AG04450 (cell line): ENCODE results near the gene CRKL. TPM values are rescaled to one million over a fixed set of nuclear protein-coding genes. Genes with fewer than 3 reads are reported as not detected.
A peak's percentile ranks its signal among the peaks of the same experiment; 100 is the strongest.

Experiments used
- CTCF ChIA-PET: fragments of 300-600, 350-600 bp; formaldehyde crosslinking; extraction: SDS; loops from one replicate; lab custom pipeline; 2022; ENCODE audit warnings: antibody characterized with exemption, inconsistent platforms; lab: Charles Lee
- POLR2A ChIA-PET: fragments of 350-600 bp; formaldehyde crosslinking; extraction: SDS; loops from one replicate; lab custom pipeline; 2021; ENCODE audit warnings: antibody characterized with exemption, inconsistent platforms; lab: Yijun Ruan, JAX
- DNase-seq: peaks from one replicate; pipeline ENCODE4 v3.0.0-alpha.2; 2011; ENCODE audit warnings: low read depth, low spot score
- H3K27ac ChIP-seq: one replicate; pipeline ENCODE4 v1.5.1; 2012; ENCODE audit warnings: low read depth, low read length, control low read depth
- H3K27me3 ChIP-seq: one replicate; pipeline ENCODE4 v1.6.0; 2012; ENCODE audit warnings: low read length; ENCODE audit not compliant: control insufficient read depth, insufficient read depth
- H3K4me3 ChIP-seq: 2 replicates; pipeline ENCODE4 v1.5.1; 2011; ENCODE audit warnings: mild to moderate bottlenecking, low read depth, low read length, control low read depth
- H3K9me3 ChIP-seq: 2 replicates; pipeline ENCODE4 v1.5.1; 2012; ENCODE audit warnings: low read length; ENCODE audit not compliant: control insufficient read depth, insufficient read depth
- polyA plus RNA-seq: library from polyadenylated mRNA; depleted of rRNA; stranded (reverse); fragments of >200 nt; gene quantifications from 2 replicates; pipeline ENCODE4 v1.2.3, GENCODE V29; 2011
- TF ChIP-seq, protein P1 (sequence below): IDR thresholded peaks from 2 replicates; pipeline ENCODE4 v1.5.1; 2011; ENCODE audit warnings: low read depth, low read length, control low read depth, inconsistent platforms

The CRKL gene
- polyA plus RNA-seq, 1 experiment, result 24.1 TPM

- ChIA-PET POLR2A (interaction anchor here (0.7 kb wide), 1 partner anchor 24 kb away, joined by 4 read pairs; no protein-coding TSS in a partner anchor), CTCF (interaction anchor here (1.0 to 2.9 kb wide), 2 partner anchors 14 to 18 kb away, joined by 5 to 13 read pairs; partner anchors contain the start of gene CRKL)
- DNase-seq, result no peak
- Histone ChIP-seq H3K27ac (no peak overlapping the region), H3K9me3 (no peaks in the 10 kb centered on the region), H3K4me3 (no peak overlapping the region), H3K27me3 (no peaks in the 10 kb centered on the region)
- TF ChIP-seq, protein P1, sequence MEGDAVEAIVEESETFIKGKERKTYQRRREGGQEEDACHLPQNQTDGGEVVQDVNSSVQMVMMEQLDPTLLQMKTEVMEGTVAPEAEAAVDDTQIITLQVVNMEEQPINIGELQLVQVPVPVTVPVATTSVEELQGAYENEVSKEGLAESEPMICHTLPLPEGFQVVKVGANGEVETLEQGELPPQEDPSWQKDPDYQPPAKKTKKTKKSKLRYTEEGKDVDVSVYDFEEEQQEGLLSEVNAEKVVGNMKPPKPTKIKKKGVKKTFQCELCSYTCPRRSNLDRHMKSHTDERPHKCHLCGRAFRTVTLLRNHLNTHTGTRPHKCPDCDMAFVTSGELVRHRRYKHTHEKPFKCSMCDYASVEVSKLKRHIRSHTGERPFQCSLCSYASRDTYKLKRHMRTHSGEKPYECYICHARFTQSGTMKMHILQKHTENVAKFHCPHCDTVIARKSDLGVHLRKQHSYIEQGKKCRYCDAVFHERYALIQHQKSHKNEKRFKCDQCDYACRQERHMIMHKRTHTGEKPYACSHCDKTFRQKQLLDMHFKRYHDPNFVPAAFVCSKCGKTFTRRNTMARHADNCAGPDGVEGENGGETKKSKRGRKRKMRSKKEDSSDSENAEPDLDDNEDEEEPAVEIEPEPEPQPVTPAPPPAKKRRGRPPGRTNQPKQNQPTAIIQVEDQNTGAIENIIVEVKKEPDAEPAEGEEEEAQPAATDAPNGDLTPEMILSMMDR, result no peak
Measured at GRCh38 chr22:20903093-20903492, 14.1 kb upstream of the CRKL start.

DNA sequence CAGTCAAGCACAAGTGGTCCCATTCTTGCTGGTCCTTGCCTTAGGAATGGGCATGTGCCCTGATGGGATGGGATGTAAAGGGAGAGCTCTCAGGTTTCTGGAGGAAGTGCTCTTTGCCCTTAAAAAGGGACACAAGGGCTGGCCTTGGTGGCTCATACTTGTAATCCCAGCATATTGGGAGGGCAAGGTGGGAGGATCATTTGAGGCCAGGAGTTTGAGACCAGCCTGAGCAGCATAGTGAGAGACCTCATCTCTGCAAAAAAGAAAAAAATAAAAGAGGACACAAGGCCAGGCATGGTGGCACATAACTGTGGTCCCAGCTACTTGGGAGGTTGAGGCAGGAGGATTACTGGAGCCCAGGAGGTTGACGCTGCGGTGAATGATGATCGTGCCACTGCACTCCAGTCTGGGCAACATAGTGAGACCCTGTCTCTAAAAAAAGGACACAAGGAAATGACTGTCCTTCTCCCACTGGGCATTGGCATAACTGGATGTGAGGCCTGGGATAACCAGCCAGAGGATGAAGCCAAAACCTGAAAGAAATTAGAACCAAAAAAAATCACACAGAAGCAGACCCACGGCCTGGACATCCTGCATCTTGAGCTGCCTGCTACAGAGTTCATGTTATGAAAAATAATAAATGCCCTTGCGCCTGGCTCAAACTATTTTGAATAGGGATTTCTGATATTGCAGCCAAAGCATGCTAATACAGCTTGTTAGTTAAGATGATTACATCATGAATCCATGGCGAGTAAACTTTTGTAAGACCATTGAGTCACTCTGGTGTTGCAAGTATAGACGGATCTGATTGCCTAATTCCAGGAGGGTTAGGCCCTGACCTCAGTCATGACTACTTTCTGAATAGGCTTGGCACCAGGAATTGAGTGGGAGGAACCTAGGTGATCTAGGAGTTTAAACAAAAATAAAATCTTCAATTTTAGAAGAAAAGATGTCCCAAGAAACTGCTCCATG lies 12.9 kb upstream of the CRKL start:
- peak overlapping the region; percentile 69 for H3K27ac ChIP-seq

DNA sequence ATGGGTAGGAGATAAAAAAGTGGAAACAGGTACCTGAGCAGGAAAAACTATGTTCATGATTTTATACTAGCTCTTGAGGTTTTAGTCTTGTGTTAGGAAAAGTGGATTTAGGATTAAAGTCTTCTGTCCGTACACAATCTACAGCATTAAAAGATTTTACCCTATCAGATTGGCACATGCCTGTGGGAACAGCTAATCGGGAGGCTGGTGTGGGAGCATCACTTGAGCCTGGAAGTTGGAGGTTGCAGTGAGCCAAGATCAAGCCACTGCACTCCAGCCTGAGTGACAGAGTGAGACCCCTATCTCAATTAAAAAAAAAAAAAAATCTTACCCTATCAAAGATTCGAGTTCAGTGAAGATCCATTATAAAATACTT lies 12.2 kb upstream of the CRKL start:
- Histone ChIP-seq H3K9me3 (no peaks in the 10 kb centered on the region), H3K27me3 (no peaks in the 10 kb centered on the region), H3K27ac (peak overlapping the region; percentile 74), H3K4me3 (no peak overlapping the region)
- POLR2A ChIA-PET, result interaction anchor here (0.8 kb wide), 1 partner anchor 19 kb away, joined by 4 read pairs; no protein-coding TSS in a partner anchor
- no peak for DNase-seq
- TF ChIP-seq, protein P1, result no peak
- CTCF ChIA-PET, result interaction anchor here (2.9 kb wide), 2 partner anchors 12 to 20 kb away, joined by 13 to 17 read pairs; partner anchors contain the start of gene CRKL

More for the DNA sequence above, 12.9 kb upstream of the CRKL start:
- ChIA-PET CTCF (interaction anchor here (2.9 kb wide), 2 partner anchors 13 to 19 kb away, joined by 13 to 17 read pairs; partner anchors contain the start of gene CRKL), POLR2A (interaction anchor here (0.6 to 0.9 kb wide), 3 partner anchors 11 to 19 kb away, joined by 3 to 4 read pairs (median 4); partner anchors contain the start of gene CRKL)
- no peak overlapping the region for H3K4me3 ChIP-seq
- DNase-seq, result peak; percentile 91
- no peaks in the 10 kb centered on the region for H3K27me3 ChIP-seq
- H3K9me3 ChIP-seq, result no peaks in the 10 kb centered on the region
- TF ChIP-seq, protein P1, result no peak

DNA sequence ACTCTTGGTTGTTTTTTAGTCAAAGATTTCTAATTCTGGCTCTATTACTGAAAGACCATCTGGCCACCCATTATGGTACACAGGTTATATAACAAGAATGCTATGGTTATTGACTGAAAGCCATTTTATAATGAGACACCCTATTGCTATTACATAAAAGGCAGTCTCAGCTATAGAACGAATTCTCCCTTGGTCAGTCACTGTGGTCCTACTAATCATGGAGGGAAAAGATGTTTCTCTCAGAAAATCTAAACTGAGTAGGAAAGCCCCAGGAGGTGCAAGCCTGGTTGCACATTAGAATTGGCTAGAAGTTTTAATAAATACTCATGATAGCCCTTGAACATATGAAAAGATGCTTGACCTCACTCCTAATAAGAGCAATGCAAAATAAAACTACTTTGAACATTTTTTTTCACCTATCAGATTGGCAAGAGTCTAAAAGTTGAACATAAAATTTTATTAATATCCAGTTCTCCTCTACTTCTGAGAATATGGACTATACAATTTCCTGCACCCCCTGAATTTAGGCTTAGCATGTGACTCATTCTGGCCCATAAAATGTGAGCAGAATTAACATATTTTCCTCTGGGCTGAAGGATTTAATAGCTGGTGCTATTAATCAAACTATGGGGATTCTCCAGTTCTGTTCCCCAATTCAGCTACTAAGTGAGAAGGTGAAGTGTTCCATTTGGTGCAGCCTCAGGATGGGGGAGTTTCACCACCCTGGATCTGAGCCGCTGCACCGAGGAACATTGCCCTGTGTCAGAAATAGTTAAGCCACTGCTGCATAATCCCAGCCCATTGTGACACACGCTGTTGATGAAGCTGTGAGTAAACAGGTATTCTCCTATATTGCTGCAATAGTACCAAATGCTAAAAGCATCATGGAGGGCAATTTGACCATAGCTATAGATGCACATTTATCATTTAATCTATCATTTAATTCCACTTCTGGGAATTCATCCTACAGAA lies 11.5 kb upstream of the CRKL start:
- Histone ChIP-seq H3K9me3 (no peaks in the 10 kb centered on the region), H3K27me3 (no peaks in the 10 kb centered on the region), H3K27ac (no peak overlapping the region), H3K4me3 (no peak overlapping the region)
- no peak for DNase-seq
- POLR2A ChIA-PET, result no interaction called here
- TF ChIP-seq, protein P1, result no peak
- CTCF ChIA-PET, result interaction anchor here (0.8 to 2.9 kb wide), 3 partner anchors 11 to 20 kb away, joined by 3 to 17 read pairs (median 13); partner anchors contain the start of gene CRKL
